T-cell (primary cell): ENCODE data around the gene TMEM131L. TPM values are rescaled to one million over a fixed set of nuclear protein-coding genes. Genes with fewer than 3 reads are reported as not detected.

Experiments used
- ATAC-seq, 4 experiments: fragments of 200-7000 bp in 3 of 4; fragments of 150-1000 bp in 1 of 4; cut with Tn5 transposase; replicated peaks in 1 of 4; 1 replicate in 3 of 4; 2 replicates in 1 of 4; pipeline ENCODE4 v1.10.0; 2021; ENCODE audit warnings: moderate library complexity in 3 of 4, mild to moderate bottlenecking in 2 of 4, moderate number of reproducible peaks in 1 of 4
- CTCF ChIA-PET, 2 donors: fragments of 300-600 bp; sonication (Branson Sonifier 250); formaldehyde crosslinking; loops; one replicate each; lab custom pipeline; 2022; ENCODE audit warnings: antibody characterized with exemption in 2 of 2; lab: Charles Lee
- POLR2A ChIA-PET, 2 donors: fragments of 300-600 bp; sonication (Branson Sonifier 250); formaldehyde crosslinking; loops; one replicate each; lab custom pipeline; 2022; ENCODE audit warnings: antibody characterized with exemption in 2 of 2; lab: Charles Lee
- DNase-seq, 35 experiments: peaks; one replicate each; pipeline versions ENCODE4 v3.0.0 to v3.0.0-alpha.2; 2013 to 2023
- H3K27ac ChIP-seq: one replicate; pipeline ENCODE4 v1.5.1; 2013; ENCODE audit warnings: low read length
- H3K27me3 ChIP-seq, 2 experiments: replicated peaks in 1 of 2; 1 replicate in 1 of 2; 2 replicates in 1 of 2; pipeline versions ENCODE4 v1.6.1 to v1.7.0; 2013; ENCODE audit warnings: low read length in 1 of 2, mixed read lengths in 1 of 2; ENCODE audit not compliant: control insufficient read depth in 2 of 2, insufficient read depth in 2 of 2; ENCODE audit errors: extremely low read depth in 1 of 2
- H3K36me3 ChIP-seq, 2 donors: 1 replicate in 1 of 2; 2 replicates in 1 of 2; pipeline versions ENCODE4 v1.6.1 to v1.7.0; 2013; ENCODE audit warnings: low read length in 1 of 2; ENCODE audit not compliant: control insufficient read depth in 2 of 2, insufficient read depth in 1 of 2; ENCODE audit errors: extremely low read depth in 1 of 2
- H3K4me1 ChIP-seq, 2 experiments: 1 replicate in 1 of 2; 2 replicates in 1 of 2; pipeline versions ENCODE4 v1.6.1 to v1.7.0; 2013; ENCODE audit warnings: low read length in 2 of 2, mixed read lengths in 1 of 2; ENCODE audit not compliant: insufficient read depth in 2 of 2, control insufficient read depth in 1 of 2; ENCODE audit errors: extremely low read depth in 1 of 2
- H3K4me3 ChIP-seq, 2 donors: 1 replicate in 1 of 2; 2 replicates in 1 of 2; pipeline versions ENCODE4 v1.5.1 to v1.7.0; 2013; ENCODE audit warnings: mild to moderate bottlenecking in 2 of 2, low read length in 1 of 2, moderate library complexity in 1 of 2; ENCODE audit not compliant: control insufficient read depth in 1 of 2; ENCODE audit errors: extremely low read depth in 1 of 2
- H3K9me3 ChIP-seq: 2 replicates; pipeline ENCODE4 v1.7.0; 2013
- H3K27ac Mint-ChIP-seq, 2 donors: one replicate each; pipeline ENCODE4 v1.8.0; 2020 to 2021; ENCODE audit warnings: mild to moderate bottlenecking in 2 of 2, mixed read lengths in 2 of 2
- H3K27me3 Mint-ChIP-seq, 2 donors: one replicate each; pipeline ENCODE4 v1.8.0; 2021 to 2022; ENCODE audit warnings: mixed read lengths in 2 of 2
- H3K36me3 Mint-ChIP-seq: one replicate; pipeline ENCODE4 v1.8.0; 2021; ENCODE audit warnings: mixed read lengths
- H3K4me1 Mint-ChIP-seq, 3 donors: one replicate each; pipeline ENCODE4 v1.8.0; 2020 to 2022; ENCODE audit warnings: mixed read lengths in 3 of 3, mild to moderate bottlenecking in 1 of 3
- H3K4me3 Mint-ChIP-seq, 3 donors: one replicate each; pipeline ENCODE4 v1.8.0; 2020 to 2022; ENCODE audit warnings: mild to moderate bottlenecking in 3 of 3, mixed read lengths in 3 of 3, moderate library complexity in 3 of 3
- H3K9me3 Mint-ChIP-seq, 3 donors: one replicate each; pipeline ENCODE4 v1.8.0; 2020 to 2022; ENCODE audit warnings: mixed read lengths in 3 of 3
- WGBS: methylation state at CpG from one replicate; pipeline ENCODE4 v1.1.5; 2013; ENCODE audit warnings: missing lambda C conversion rate; ENCODE audit not compliant: insufficient coverage; 5-methylcytosine and 5-hydroxymethylcytosine counted together
- total RNA-seq, 35 experiments: library from RNA in 6 of 35; stranded (reverse) in 6 of 35; fragments of 120-200 nt in 1 of 35; gene quantifications; one replicate each; pipeline versions ENCODE4 v1.2.1 to v1.2.4 and lab custom pipeline; 2013 to 2026

TMEM131L gene
- total RNA-seq, 5 donors from 2014 or later (not counting 1 experiment from before 2014, with no cell fraction given) = 60.7 to 115 (median 72.6) TPM

DNA sequence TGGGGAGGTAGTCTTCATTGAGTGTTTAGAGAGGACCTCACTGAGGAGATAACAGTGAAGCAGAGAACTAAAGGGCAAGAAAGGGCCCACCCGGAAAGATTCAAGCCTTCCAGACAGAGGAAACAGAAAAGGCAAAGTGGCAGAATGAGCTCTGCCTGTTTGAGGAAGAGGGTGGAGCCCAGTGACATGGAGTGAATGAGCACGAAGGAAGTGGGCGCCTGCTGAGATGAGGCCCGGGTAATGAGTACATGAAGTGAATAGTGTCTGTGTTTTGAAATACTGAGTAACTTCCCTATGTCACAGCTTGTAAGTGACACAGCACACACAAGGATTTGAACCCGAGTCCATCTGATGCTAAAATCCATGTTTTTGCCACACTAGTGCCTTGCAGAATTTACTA, 185.4 kb downstream of the TMEM131L start:
- H3K4me1 Mint-ChIP-seq = peaks cover 26 to 32% (median 31%) of the 10 kb centered on the region in 3 donors
- no peaks in the 10 kb centered on the region for H3K36me3 Mint-ChIP-seq
- H3K4me1 ChIP-seq = peaks cover 16 to 19% of the 10 kb centered on the region in 2 experiments
- POLR2A ChIA-PET = interaction anchor here (0.6 kb wide), 2 partner anchors 15 to 1478 kb away, joined by 4 to 5 read pairs; no protein-coding TSS in a partner anchor
- no peak overlapping the region for H3K27ac ChIP-seq
- WGBS = 10% methylated on average over 5 of the region's 5 CpGs
- H3K36me3 ChIP-seq = no peaks in the 10 kb centered on the region
- DNase-seq (peak; percentile 21 to 72 (median 50)), ATAC-seq (peak; percentile 97 to 98 (median 98))
- H3K27me3 Mint-ChIP-seq = peaks cover 0 to 5% of the 10 kb centered on the region in 2 donors
- H3K9me3 ChIP-seq = no peaks in the 10 kb centered on the region
- CTCF ChIA-PET = interaction anchor here in 1 of 2 donors (0.6 to 1.0 kb wide), 2 partner anchors 8 to 567 kb away, joined by 3 to 4 read pairs; no protein-coding TSS in a partner anchor
- peak overlapping the region in 2 of 3 donors; percentile 19 to 29 for H3K4me3 Mint-ChIP-seq
- no peaks in the 10 kb centered on the region for H3K27me3 ChIP-seq
- H3K4me3 ChIP-seq = no peak overlapping the region
- H3K27ac Mint-ChIP-seq = peak overlapping the region; percentile 82 to 84
- no peaks in the 10 kb centered on the region for H3K9me3 Mint-ChIP-seq

DNA sequence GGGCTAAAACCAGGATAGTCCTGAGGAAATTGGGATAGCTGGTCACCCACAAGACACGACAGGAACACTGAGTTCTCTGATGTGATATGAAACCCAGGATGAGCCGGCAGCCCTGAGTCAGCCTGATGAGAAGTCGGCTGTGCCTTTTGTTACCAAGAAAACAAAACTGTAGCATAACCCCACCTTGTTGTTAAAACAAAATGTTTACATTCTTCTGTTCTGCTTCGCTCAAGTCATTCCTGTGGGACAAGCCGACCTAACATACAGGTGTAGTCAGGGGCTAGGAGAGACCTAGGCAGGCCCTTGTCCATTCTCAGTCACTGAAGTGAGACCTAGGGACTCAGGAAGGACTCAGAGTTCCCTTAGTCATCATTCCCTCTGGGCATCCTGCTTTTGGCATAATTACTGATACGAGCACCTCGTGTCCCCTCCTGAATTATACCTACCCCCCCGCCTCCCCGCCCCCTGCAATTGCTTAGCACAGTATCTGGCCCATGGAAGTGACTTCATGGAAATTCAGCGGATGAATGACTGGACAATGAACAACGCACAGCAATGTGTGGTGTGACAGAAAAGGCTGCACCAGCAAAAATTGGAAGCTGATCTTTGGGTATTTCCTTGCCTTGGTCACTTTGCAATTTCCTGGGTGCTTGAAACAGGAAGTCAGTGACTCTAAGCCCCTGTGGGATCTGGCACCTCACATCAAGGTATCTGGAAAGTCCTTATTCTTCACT, 186.1 kb downstream of the TMEM131L start:
- peak in 1 of 4 experiments; percentile 11 for ATAC-seq
- CTCF ChIA-PET = interaction anchor here in 1 of 2 donors (0.6 to 1.0 kb wide), 4 partner anchors 9 to 567 kb away, joined by 3 to 11 read pairs (median 4); no protein-coding TSS in a partner anchor

DNA sequence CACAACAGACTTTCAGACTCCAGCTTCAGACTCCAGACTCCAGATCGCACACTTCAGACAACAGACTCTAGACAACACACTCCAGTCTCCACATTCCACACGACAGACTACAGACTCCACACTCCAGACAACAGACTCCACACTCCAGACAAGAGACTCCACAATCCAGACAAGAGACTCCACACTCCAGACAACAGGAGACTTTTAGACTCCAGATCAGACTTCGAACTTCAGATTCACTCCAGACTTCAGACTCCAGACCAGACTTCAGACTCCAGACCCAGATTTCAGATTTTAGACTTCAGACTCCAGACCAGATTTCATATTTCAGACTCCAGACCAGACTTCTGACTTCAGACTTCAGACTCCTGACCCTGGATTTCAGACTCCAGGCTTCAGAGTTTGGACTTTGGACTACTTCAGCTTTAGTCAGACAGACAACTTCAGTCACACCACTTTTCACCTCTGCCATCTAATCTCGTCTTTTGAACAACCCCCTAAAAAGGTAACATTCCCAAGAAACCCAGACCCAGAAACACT, 188.9 kb downstream of the TMEM131L start:
- peaks cover 0 to 9% of the 10 kb centered on the region in 2 donors for H3K27me3 Mint-ChIP-seq
- no peak for ATAC-seq
- WGBS = 79% methylated on average over 3 of the region's 4 CpGs
- H3K27me3 ChIP-seq = peaks cover 0 to 10% of the 10 kb centered on the region in 2 experiments
- CTCF ChIA-PET = interaction anchor here (0.6 to 0.7 kb wide), 3 partner anchors 10 to 337 kb away, joined by 3 to 4 read pairs (median 3); no protein-coding TSS in a partner anchor
- H3K27ac Mint-ChIP-seq = no peak overlapping the region
- H3K4me1 Mint-ChIP-seq = peaks cover 19 to 25% (median 21%) of the 10 kb centered on the region in 3 donors
- no peaks in the 10 kb centered on the region for H3K36me3 Mint-ChIP-seq
- H3K4me3 ChIP-seq = no peak overlapping the region
- H3K27ac ChIP-seq = no peak overlapping the region
- peaks cover 16 to 19% of the 10 kb centered on the region in 2 experiments for H3K4me1 ChIP-seq
- POLR2A ChIA-PET = interaction anchor here in 1 of 2 donors (0.6 kb wide), 1 partner anchor 18 kb away, joined by 3 read pairs; no protein-coding TSS in a partner anchor
- H3K9me3 Mint-ChIP-seq = no peaks in the 10 kb centered on the region
- DNase-seq = no peak
- H3K36me3 ChIP-seq = no peaks in the 10 kb centered on the region
- H3K9me3 ChIP-seq = no peaks in the 10 kb centered on the region
- H3K4me3 Mint-ChIP-seq = no peak overlapping the region

More for the DNA sequence above, 186.1 kb downstream of the TMEM131L start:
- H3K36me3 ChIP-seq = no peaks in the 10 kb centered on the region
- peaks cover 16 to 19% of the 10 kb centered on the region in 2 experiments for H3K4me1 ChIP-seq
- WGBS = 80% methylated on average over 3 of the region's 11 CpGs
- H3K9me3 ChIP-seq = no peaks in the 10 kb centered on the region
- no peaks in the 10 kb centered on the region for H3K27me3 ChIP-seq
- POLR2A ChIA-PET = interaction anchor here (0.6 kb wide), 2 partner anchors 16 to 1479 kb away, joined by 4 to 5 read pairs; no protein-coding TSS in a partner anchor
- H3K4me1 Mint-ChIP-seq = peaks cover 26 to 32% (median 31%) of the 10 kb centered on the region in 3 donors
- no peak overlapping the region for H3K27ac ChIP-seq
- H3K4me3 Mint-ChIP-seq = peak overlapping the region in 1 of 3 donors; percentile 19
- H3K9me3 Mint-ChIP-seq = no peaks in the 10 kb centered on the region
- peak overlapping the region; percentile 82 to 84 for H3K27ac Mint-ChIP-seq
- no peak overlapping the region for H3K4me3 ChIP-seq
- peaks cover 0 to 5% of the 10 kb centered on the region in 2 donors for H3K27me3 Mint-ChIP-seq
- H3K36me3 Mint-ChIP-seq = no peaks in the 10 kb centered on the region
- DNase-seq = no peak

DNA sequence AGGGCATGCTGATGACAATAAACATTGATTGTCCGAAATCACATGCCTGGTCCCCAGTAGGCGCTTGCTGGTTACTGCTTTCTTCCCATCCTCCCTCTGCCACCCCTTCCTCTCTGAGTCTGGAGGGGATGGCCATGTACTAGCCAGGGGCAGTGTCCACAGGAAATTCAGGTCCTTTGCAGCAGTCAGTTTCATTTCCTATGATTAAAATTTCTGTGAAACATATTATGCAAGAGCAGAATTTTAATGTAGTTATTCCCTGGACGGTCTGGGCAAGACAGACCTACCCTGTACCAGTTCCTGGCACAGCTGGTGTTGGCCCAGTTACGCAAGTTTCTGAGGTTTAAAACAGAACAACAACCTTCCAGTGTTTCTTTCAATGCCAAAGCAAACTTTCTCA, 189.8 kb downstream of the TMEM131L start:
- ChIA-PET CTCF (interaction anchor here in 1 of 2 donors (0.6 kb wide), 1 partner anchor 11 kb away, joined by 4 read pairs; no protein-coding TSS in a partner anchor), POLR2A (no interaction called here)
- no peaks in the 10 kb centered on the region for H3K9me3 Mint-ChIP-seq
- Histone ChIP-seq H3K4me1 (peaks cover 15 to 18% of the 10 kb centered on the region in 2 experiments), H3K36me3 (no peaks in the 10 kb centered on the region), H3K27ac (no peak overlapping the region), H3K4me3 (no peak overlapping the region), H3K27me3 (peaks cover 0 to 12% of the 10 kb centered on the region in 2 experiments), H3K9me3 (no peaks in the 10 kb centered on the region)
- H3K4me3 Mint-ChIP-seq = no peak overlapping the region
- peaks cover 0 to 9% of the 10 kb centered on the region in 2 donors for H3K27me3 Mint-ChIP-seq
- no CpG with 5 or more reads among the region's 4 CpGs for WGBS
- no peaks in the 10 kb centered on the region for H3K36me3 Mint-ChIP-seq
- no peak overlapping the region for H3K27ac Mint-ChIP-seq
- no peak for ATAC-seq
- H3K4me1 Mint-ChIP-seq = peaks cover 17 to 20% (median 17%) of the 10 kb centered on the region in 3 donors
- DNase-seq = no peak

DNA sequence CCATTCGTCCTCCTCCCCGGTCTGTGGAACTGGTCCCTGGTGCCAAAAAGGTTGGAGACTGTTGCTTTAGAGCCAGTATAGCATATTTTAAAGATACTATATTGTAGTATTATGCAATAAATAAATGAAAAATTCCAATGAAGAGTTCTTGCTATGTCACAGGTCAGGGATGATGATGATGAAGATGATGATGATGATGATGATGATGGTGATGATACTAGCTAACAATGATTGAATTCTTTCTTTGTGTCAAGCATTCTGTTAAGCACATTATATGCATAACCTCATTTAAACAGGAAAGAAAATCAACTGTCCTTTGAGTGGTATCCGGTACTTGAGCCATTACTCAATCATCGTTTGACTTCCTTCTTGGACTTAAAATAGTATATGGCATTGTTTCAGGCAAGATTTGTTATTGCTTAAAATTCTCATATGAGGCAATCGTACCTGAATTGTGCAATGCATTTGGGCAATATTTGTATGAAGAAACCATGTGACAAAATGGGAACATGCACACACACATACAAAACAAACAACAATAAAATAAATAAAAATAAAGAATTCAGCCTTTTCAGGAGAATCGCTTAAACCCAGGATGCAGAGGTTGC, 195.2 kb downstream of the TMEM131L start:
- Histone ChIP-seq H3K4me1 (no peaks in the 10 kb centered on the region), H3K27ac (no peak overlapping the region), H3K36me3 (no peaks in the 10 kb centered on the region), H3K4me3 (no peak overlapping the region), H3K27me3 (peaks cover 0 to 16% of the 10 kb centered on the region in 2 experiments), H3K9me3 (no peaks in the 10 kb centered on the region)
- no peaks in the 10 kb centered on the region for H3K36me3 Mint-ChIP-seq
- POLR2A ChIA-PET = no interaction called here
- ATAC-seq (no peak), DNase-seq (no peak)
- no peaks in the 10 kb centered on the region for H3K4me1 Mint-ChIP-seq
- no peak overlapping the region for H3K4me3 Mint-ChIP-seq
- H3K9me3 Mint-ChIP-seq = peaks cover 4 to 16% (median 6%) of the 10 kb centered on the region in 3 donors
- H3K27me3 Mint-ChIP-seq = peaks cover 0 to 6% of the 10 kb centered on the region in 2 donors
- no peak overlapping the region for H3K27ac Mint-ChIP-seq
- 60% methylated on average over 1 of the region's 6 CpGs for WGBS
- CTCF ChIA-PET = no interaction called here

DNA sequence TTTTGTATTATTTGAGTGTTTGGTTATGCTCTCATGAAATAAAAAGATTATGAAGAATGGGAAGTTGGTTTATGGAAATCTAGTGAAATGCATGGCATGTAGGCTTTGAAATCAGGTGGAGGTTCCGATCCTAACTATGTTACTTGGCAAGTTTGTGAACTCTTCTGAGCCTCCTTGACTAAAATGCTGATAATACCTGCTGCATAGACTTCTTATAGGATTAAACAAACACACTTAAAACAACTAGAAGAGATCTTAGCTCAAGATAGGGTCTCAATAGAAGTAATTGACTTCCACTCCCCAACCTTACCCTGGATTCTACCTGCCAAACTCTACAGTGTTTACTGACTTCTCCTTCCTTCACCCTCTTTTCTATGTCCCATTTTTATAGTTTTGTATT, 195.7 kb downstream of the TMEM131L start:
- ATAC-seq (no peak), DNase-seq (no peak)
- H3K36me3 ChIP-seq = no peaks in the 10 kb centered on the region
- H3K4me1 Mint-ChIP-seq = no peaks in the 10 kb centered on the region
- H3K4me1 ChIP-seq = no peaks in the 10 kb centered on the region
- no peaks in the 10 kb centered on the region for H3K36me3 Mint-ChIP-seq
- no peak overlapping the region for H3K4me3 ChIP-seq
- POLR2A ChIA-PET = no interaction called here
- H3K4me3 Mint-ChIP-seq = no peak overlapping the region
- H3K27me3 Mint-ChIP-seq = peaks cover 0 to 4% of the 10 kb centered on the region in 2 donors
- H3K9me3 Mint-ChIP-seq = peaks cover 4 to 16% (median 6%) of the 10 kb centered on the region in 3 donors
- H3K27me3 ChIP-seq = peaks cover 0 to 16% of the 10 kb centered on the region in 2 experiments
- WGBS = 100% methylated on average over 1 of the region's 1 CpG
- H3K27ac ChIP-seq = no peak overlapping the region
- CTCF ChIA-PET = no interaction called here
- H3K9me3 ChIP-seq = no peaks in the 10 kb centered on the region
- H3K27ac Mint-ChIP-seq = no peak overlapping the region
